Ascending aorta (tissue), 2 donors: Measurements from ENCODE around the gene RNU1-2. TPM values are rescaled to one million over a fixed set of nuclear protein-coding genes. Genes with fewer than 3 reads are reported as not detected.
"Not testable (repeated sequence)": the region's sequence is repeated elsewhere in the genome, so short reads cannot be mapped to it uniquely, and the experiment has no call there.

Source experiments
- DNase-seq, 2 donors: peaks; one replicate each; pipeline ENCODE4 v3.0.0-alpha.2; 2019; ENCODE audit warnings: low spot score in 2 of 2
- H3K27ac ChIP-seq, 2 donors: fragments of 200-600 bp; sonication (generic); one replicate each; pipeline ENCODE4 v1.5.1; 2016 to 2017; ENCODE audit warnings: mild to moderate bottlenecking in 1 of 2
- H3K27me3 ChIP-seq: fragments of 200-600 bp; sonication (generic); one replicate; pipeline ENCODE4 v1.5.1; 2017
- H3K36me3 ChIP-seq, 2 donors: fragments of 200-600 bp; sonication (generic); one replicate each; pipeline ENCODE4 v1.5.1; 2016
- H3K4me1 ChIP-seq, 2 donors: fragments of 200-600 bp; sonication (generic); one replicate each; pipeline ENCODE4 v1.5.1; 2016 to 2017; ENCODE audit warnings: mild to moderate bottlenecking in 1 of 2
- H3K4me3 ChIP-seq, 2 donors: fragments of 200-600 bp; sonication (generic); one replicate each; pipeline ENCODE4 v1.5.1; 2016 to 2017; ENCODE audit warnings: mild to moderate bottlenecking in 1 of 2
- H3K9me3 ChIP-seq, 2 donors: fragments of 200-600 bp; sonication (generic); one replicate each; pipeline ENCODE4 v1.5.1; 2016
- intact Hi-C: fragments of 100-400 bp; cut with DNase I; formaldehyde crosslinking; loops from one replicate; pipeline ENCODE4 v1.15.1; 2023
- total RNA-seq: library from RNA; depleted of rRNA; stranded (reverse); fragments of >200 nt; gene quantifications from one replicate; pipeline ENCODE4 v1.1.0, GENCODE V29; 2016
- TF ChIP-seq, protein P1 (sequence below), 3 experiments: fragments of 200-600 bp in 2 of 3; fragments of 450-650 bp in 1 of 3; sonication (generic) in 2 of 3; IDR thresholded peaks; one replicate each; pipeline ENCODE4 v1.5.1; 2016 to 2019; ENCODE audit warnings: antibody characterized with exemption in 3 of 3, mild to moderate bottlenecking in 1 of 3, moderate library complexity in 1 of 3

Gene RNU1-2
- total RNA-seq, 1 donor from 2014 or later = under 0.01 TPM

DNA sequence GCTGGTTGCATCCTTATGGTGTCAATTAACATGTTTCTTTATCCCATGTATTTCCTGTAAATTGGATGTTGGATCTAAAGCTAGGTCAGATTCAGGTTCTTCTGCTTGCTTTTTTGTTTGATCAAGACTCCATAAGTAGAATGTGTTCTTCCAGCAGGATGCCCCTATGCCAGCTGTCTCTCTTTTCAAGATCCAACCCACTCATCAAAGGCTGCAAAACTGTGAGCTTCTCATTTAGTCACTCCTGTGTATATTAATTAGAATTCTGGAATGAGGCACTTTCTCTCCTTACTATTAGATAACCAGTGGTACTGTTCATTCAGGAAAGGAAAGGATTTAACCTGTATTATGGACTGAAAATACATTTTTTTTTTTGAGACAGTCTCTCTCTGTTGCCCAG, 38.2 kb downstream of the RNU1-2 start:
- peaks cover 22 to 46% of the 10 kb centered on the region in 2 donors for H3K36me3 ChIP-seq

DNA sequence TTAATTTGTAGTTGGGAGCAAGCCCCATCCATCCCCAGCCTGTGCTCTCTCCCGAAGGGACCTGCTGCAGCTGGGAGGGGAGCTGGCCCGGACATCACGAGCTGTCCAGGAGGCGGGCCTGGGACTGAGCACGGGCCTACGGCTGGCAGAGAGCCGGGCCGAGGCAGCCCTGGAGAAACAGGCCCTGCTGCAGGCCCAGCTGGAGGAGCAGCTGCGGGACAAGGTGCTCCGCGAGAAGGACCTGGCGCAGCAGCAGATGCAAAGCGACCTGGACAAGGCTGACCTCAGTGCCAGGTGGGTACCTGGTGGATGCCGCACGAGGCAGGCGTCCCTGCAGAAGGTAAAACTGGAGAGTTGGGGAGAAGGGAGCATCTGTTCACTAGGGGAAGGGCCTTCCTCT, 40.8 kb downstream of the RNU1-2 start:
- DNase-seq, H3K9me3 ChIP-seq, H3K27ac ChIP-seq, H3K4me3 ChIP-seq, intact Hi-C loops, H3K27me3 ChIP-seq, H3K4me1 ChIP-seq: not testable (repeated sequence)
- H3K36me3 ChIP-seq = peaks cover 11 to 36% of the 10 kb centered on the region in 2 donors

More for the DNA sequence above, 38.2 kb downstream of the RNU1-2 start:
- intact Hi-C loops, H3K4me1 ChIP-seq, H3K9me3 ChIP-seq, H3K27ac ChIP-seq, DNase-seq, H3K4me3 ChIP-seq, H3K27me3 ChIP-seq: not testable (repeated sequence)

DNA sequence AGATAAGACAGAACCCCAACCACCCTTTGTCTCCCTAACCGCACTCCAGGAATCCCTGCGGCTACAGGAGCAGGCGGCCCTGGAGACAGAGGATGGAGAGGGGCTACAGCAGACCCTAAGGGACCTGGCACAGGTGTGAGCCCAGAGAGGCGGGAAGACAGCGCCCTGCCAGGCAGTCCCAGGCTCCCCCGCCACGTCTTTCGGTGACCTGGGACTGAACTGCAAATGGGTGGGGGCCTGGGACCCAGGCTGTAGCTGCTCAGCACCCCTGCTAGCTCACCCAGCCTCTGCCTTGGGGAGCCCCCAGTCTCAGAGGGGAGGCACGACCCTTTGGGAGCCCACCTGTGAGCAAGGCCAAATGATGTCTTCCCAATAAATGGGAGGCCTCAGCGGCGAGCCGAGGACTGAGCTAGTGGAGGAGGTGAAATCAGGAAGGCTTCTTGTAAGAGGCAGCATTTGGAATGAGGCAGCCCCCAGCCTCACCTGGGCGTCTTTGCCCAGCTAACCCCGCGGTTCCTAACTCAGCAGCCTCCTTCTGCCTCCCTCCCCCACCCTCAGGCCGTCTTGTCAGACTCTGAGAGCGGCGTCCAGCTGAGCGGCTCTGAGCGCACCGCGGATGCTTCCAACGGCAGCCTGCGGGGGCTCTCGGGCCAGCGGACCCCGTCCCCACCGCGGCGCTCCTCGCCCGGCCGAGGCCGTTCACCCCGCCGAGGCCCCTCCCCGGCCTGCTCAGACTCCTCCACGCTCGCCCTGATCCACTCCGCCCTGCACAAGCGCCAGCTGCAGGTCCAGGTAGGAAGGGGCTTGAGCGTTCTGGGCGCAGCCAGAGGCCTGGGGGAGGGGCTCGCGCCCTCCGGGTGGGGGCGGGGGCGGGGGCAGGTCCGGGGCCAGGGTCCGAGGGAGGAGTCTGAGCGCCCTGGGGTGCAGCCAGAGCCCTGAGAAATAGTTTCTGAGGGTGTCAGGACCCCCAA, 42.9 kb downstream of the RNU1-2 start:
- Histone ChIP-seq H3K9me3 (no peaks in the 10 kb centered on the region), H3K36me3 (peaks cover 12 to 36% of the 10 kb centered on the region in 2 donors), H3K27me3 (no peaks in the 10 kb centered on the region), H3K4me3 (peak overlapping the region in 1 of 2 donors; percentile 19), H3K27ac (no peak overlapping the region), H3K4me1 (no peaks in the 10 kb centered on the region)
- intact Hi-C loops = no loop called here
- DNase-seq = no peak
- TF ChIP-seq, protein P1, sequence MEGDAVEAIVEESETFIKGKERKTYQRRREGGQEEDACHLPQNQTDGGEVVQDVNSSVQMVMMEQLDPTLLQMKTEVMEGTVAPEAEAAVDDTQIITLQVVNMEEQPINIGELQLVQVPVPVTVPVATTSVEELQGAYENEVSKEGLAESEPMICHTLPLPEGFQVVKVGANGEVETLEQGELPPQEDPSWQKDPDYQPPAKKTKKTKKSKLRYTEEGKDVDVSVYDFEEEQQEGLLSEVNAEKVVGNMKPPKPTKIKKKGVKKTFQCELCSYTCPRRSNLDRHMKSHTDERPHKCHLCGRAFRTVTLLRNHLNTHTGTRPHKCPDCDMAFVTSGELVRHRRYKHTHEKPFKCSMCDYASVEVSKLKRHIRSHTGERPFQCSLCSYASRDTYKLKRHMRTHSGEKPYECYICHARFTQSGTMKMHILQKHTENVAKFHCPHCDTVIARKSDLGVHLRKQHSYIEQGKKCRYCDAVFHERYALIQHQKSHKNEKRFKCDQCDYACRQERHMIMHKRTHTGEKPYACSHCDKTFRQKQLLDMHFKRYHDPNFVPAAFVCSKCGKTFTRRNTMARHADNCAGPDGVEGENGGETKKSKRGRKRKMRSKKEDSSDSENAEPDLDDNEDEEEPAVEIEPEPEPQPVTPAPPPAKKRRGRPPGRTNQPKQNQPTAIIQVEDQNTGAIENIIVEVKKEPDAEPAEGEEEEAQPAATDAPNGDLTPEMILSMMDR (IDR thresholded peaks at IDR 0.05) = no peak

DNA sequence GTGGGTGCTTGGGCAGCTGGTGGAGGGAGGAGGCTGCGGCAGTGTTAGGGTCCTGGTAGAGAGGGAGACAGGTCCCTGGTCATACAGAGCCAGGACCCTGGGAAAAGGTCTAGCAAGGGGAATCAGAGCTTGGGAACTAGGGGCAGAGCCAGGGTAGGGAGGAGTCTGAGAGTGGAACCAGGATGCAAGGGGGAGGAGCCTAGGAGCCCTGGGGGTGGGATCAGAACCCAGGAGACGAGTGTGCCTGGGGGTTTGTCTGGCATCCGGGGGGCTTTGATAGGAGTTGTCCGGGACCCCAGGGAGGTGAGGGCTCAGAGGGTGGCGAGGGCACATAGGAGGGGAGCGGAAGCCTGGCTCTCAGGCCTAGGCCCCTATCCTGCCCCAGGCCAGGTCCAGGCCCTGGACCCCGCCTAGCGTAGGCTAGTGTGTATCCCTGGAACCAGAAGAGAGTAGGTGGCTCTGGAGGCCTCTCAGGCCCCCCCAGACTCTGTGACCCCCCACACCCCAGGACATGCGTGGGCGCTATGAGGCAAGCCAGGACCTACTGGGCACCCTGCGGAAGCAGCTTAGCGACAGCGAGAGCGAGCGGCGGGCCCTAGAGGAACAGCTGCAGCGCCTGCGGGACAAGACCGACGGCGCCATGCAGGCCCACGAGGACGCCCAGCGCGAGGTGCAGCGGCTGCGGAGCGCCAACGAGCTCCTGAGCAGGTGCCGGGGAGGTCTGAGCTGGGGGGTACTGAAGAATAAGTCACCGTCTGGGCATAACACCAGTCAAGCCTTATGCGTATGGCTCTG, 43.8 kb downstream of the RNU1-2 start:
- peaks cover 16 to 44% of the 10 kb centered on the region in 2 donors for H3K36me3 ChIP-seq
- H3K9me3 ChIP-seq, H3K4me1 ChIP-seq, DNase-seq, H3K27me3 ChIP-seq, intact Hi-C loops, H3K27ac ChIP-seq: not testable (repeated sequence)
- H3K4me3 ChIP-seq = peak overlapping the region in 1 of 2 donors; percentile 19

DNA sequence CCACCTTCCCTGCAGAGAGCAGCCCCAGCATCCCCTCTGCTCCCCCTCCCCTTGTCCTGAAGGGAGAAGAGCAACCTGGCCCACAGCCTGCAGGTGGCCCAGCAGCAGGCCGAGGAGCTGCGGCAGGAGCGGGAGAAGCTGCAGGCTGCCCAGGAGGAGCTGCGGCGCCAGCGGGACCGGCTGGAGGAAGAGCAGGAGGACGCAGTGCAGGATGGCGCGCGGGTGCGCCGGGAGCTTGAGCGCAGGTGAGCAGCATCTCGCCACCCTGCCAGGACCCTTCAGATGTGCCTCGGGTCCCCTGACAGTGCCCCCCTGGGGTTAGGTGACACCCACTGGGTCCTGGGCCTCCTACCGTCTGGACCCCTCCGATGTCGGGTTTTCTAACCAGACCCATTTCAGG, 48.3 kb downstream of the RNU1-2 start:
- H3K4me1 ChIP-seq = peaks cover 0 to 4% of the 10 kb centered on the region in 2 donors
- TF ChIP-seq, protein P1 (IDR thresholded peaks at IDR 0.05) = no peak
- H3K4me3 ChIP-seq = no peak overlapping the region
- H3K36me3 ChIP-seq = peaks cover 28 to 41% of the 10 kb centered on the region in 2 donors
- H3K27ac ChIP-seq = no peak overlapping the region
- H3K27me3 ChIP-seq = no peaks in the 10 kb centered on the region
- H3K9me3 ChIP-seq = no peaks in the 10 kb centered on the region
- DNase-seq = no peak
- intact Hi-C loops = no loop called here

DNA sequence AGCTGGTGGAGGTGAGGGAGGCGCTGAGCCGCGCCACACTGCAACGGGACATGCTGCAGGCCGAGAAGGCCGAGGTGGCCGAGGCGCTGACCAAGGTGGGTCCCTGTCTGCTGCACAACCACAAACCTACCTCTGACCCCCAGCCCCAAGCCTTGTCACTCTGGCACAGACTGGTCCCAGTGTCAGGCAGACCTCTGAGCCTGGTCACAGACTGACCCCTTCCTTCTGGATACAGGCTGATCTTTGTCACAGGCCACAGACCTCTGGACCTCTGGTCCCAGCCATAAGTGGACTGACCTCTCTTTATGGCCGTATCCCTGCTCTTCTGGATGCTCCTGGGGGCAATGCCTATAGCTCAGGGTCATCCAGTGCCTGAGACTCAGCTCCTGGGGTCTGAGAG, 49.7 kb downstream of the RNU1-2 start:
- H3K27ac ChIP-seq, DNase-seq, H3K4me3 ChIP-seq, H3K4me1 ChIP-seq, H3K27me3 ChIP-seq, intact Hi-C loops, H3K9me3 ChIP-seq: not testable (repeated sequence)
- H3K36me3 ChIP-seq = peaks cover 28 to 40% of the 10 kb centered on the region in 2 donors

Other genes with a start within 250 kb of the RNU1-2 start
- under 0.01 TPM for gene RNU1-3, start 229.0 kb upstream of the RNU1-2 start, total RNA-seq
- gene RNU1-4, start 155.5 kb upstream of the RNU1-2 start, total RNA-seq = under 0.01 TPM
- gene CROCC, start 26.0 kb downstream of the RNU1-2 start, total RNA-seq = 27.0 TPM
- gene MFAP2, start 84.6 kb downstream of the RNU1-2 start, total RNA-seq = 26.3 TPM
- 39.2 TPM for gene ATP13A2, start 115.9 kb downstream of the RNU1-2 start, total RNA-seq
- gene SDHB, start 158.1 kb downstream of the RNU1-2 start, total RNA-seq = 112 TPM
- gene PADI2, start 223.5 kb downstream of the RNU1-2 start, total RNA-seq = 0.21 TPM